ENCODE results near the gene EDN2. TPM values are rescaled to one million over a fixed set of nuclear protein-coding genes. Genes with fewer than 3 reads are reported as not detected.

The EDN2 gene
- total and polyA plus RNA-seq, 4 donors, result 0.10 to 0.13 TPM; not detected in 2

DNA sequence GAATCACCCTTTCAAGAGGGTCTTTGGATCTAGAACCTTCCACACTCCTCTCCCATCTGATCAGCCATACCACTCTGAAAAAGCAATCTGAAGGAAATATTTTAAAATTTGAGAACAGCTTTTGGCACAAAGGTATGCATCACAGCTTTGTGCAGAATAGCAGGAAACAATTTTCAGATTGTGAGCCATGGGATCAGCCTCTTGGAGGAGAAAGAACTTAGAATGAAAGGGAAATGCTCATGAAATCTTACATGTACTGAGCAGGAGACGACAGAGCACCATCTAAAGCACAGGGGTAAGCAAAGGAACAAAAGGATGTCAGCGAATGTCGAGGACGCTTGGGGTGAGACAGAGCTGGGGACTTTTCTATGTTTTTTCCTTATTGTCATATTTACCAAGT lies 54.4 kb downstream of the EDN2 start:
- Histone ChIP-seq H3K27ac (ENCODE audit: low read depth in 1 of 2, low read length in 2 of 2) (no peak overlapping the region), H3K9ac (ENCODE audit: low read depth in 1 of 2, low read length in 2 of 2) (no peak overlapping the region), H3K27me3 (ENCODE audit: control insufficient read depth in 4 of 4, insufficient read depth in 4 of 4, low read length in 3 of 4) (no peaks in the 10 kb centered on the region), H3K36me3 (ENCODE audit: control insufficient read depth in 4 of 4, insufficient read depth in 3 of 4, low read depth in 1 of 4, low read length in 3 of 4) (no peaks in the 10 kb centered on the region), H3K9me3 (ENCODE audit: control insufficient read depth in 4 of 4, low read length in 3 of 4) (no peaks in the 10 kb centered on the region), H3K4me1 (ENCODE audit: control insufficient read depth in 4 of 4, insufficient read depth in 4 of 4, low read length in 3 of 4) (peaks cover 0 to 14% (median 8%) of the 10 kb centered on the region in 4 donors), H3K4me3 (ENCODE audit: low read depth in 1 of 3, low read length in 3 of 3) (no peak overlapping the region)
- WGBS, result 81% methylated on average over 4 of the region's 4 CpGs
- TF ChIP-seq ZBTB33 (IDR thresholded peaks at IDR 0.05) (no peak), HNF4G (IDR thresholded peaks at IDR 0.05) (no peak), GABPA (IDR thresholded peaks at IDR 0.05 in 1 of 2, conservative IDR thresholded peaks at IDR 0.05 in 1 of 2) (no peak), ATF3 (IDR thresholded peaks at IDR 0.05) (no peak)
- TF ChIP-seq, protein P1, sequence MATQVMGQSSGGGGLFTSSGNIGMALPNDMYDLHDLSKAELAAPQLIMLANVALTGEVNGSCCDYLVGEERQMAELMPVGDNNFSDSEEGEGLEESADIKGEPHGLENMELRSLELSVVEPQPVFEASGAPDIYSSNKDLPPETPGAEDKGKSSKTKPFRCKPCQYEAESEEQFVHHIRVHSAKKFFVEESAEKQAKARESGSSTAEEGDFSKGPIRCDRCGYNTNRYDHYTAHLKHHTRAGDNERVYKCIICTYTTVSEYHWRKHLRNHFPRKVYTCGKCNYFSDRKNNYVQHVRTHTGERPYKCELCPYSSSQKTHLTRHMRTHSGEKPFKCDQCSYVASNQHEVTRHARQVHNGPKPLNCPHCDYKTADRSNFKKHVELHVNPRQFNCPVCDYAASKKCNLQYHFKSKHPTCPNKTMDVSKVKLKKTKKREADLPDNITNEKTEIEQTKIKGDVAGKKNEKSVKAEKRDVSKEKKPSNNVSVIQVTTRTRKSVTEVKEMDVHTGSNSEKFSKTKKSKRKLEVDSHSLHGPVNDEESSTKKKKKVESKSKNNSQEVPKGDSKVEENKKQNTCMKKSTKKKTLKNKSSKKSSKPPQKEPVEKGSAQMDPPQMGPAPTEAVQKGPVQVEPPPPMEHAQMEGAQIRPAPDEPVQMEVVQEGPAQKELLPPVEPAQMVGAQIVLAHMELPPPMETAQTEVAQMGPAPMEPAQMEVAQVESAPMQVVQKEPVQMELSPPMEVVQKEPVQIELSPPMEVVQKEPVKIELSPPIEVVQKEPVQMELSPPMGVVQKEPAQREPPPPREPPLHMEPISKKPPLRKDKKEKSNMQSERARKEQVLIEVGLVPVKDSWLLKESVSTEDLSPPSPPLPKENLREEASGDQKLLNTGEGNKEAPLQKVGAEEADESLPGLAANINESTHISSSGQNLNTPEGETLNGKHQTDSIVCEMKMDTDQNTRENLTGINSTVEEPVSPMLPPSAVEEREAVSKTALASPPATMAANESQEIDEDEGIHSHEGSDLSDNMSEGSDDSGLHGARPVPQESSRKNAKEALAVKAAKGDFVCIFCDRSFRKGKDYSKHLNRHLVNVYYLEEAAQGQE (IDR thresholded peaks at IDR 0.05), result no peak
- no peak for DNase-seq (ENCODE audit: low spot score)

GRCh38 chr1:41429641-41430035 lies 54.8 kb downstream of the EDN2 start:
- no peaks in the 10 kb centered on the region for H3K27me3 ChIP-seq (ENCODE audit: control insufficient read depth in 4 of 4, insufficient read depth in 4 of 4, low read length in 3 of 4)
- WGBS, result 82% methylated on average over 5 of the region's 5 CpGs
- TF ChIP-seq TAF1 (conservative IDR thresholded peaks at IDR 0.05) (no peak), JUND (IDR thresholded peaks at IDR 0.05) (no peak), FOXA1 (IDR thresholded peaks at IDR 0.05) (no peak), EGR1 (IDR thresholded peaks at IDR 0.05; ENCODE audit: low read depth in 2 of 2) (no peak), RXRA (IDR thresholded peaks at IDR 0.05) (no peak), HNF4A (conservative IDR thresholded peaks at IDR 0.05) (no peak), ZBTB33 (IDR thresholded peaks at IDR 0.05) (no peak), SP1 (IDR thresholded peaks at IDR 0.05) (no peak), FOXA2 (IDR thresholded peaks at IDR 0.05) (no peak), RAD21 (IDR thresholded peaks at IDR 0.05) (no peak), MAX (IDR thresholded peaks at IDR 0.05) (no peak), ATF3 (IDR thresholded peaks at IDR 0.05) (no peak)
- TF ChIP-seq, protein P1 (IDR thresholded peaks at IDR 0.05), result no peak
- no peak overlapping the region for H3K4me3 ChIP-seq (ENCODE audit: low read depth in 1 of 3, low read length in 3 of 3)
- no peaks in the 10 kb centered on the region for H3K36me3 ChIP-seq (ENCODE audit: control insufficient read depth in 4 of 4, insufficient read depth in 3 of 4, low read depth in 1 of 4, low read length in 3 of 4)
- H3K27ac ChIP-seq (ENCODE audit: low read depth in 1 of 2, low read length in 2 of 2), result no peak overlapping the region
- H3K9me3 ChIP-seq (ENCODE audit: control insufficient read depth in 4 of 4, low read length in 3 of 4), result no peaks in the 10 kb centered on the region
- no peak for DNase-seq (ENCODE audit: low spot score)
- no peak overlapping the region for H3K9ac ChIP-seq (ENCODE audit: low read depth in 1 of 2, low read length in 2 of 2)
- H3K4me1 ChIP-seq (ENCODE audit: control insufficient read depth in 4 of 4, insufficient read depth in 4 of 4, low read length in 3 of 4), result peaks cover 0 to 14% (median 8%) of the 10 kb centered on the region in 4 donors

All from liver (tissue), 9 donors.